ENCODE data around the gene CDV3. TPM values are rescaled to one million over a fixed set of nuclear protein-coding genes. Genes with fewer than 3 reads are reported as not detected.

The CDV3 gene
- total RNA-seq, 1 experiment from 2014 or later: 173 TPM

- Histone ChIP-seq H4K8ac (replicated peaks; ENCODE audit: insufficient read length, low read depth, low read length) (no peak overlapping the region), H3K9ac (ENCODE audit: extremely low read depth, insufficient read length, low read length) (peak overlapping the region; percentile 33), H3K4me1 (ENCODE audit: insufficient read depth, low read length) (no peaks in the 10 kb centered on the region), H3K9me3 (ENCODE audit: control insufficient read depth, low read depth, low read length) (no peaks in the 10 kb centered on the region), H2AFZ (ENCODE audit: low read length) (no peak overlapping the region), H3T11ph (ENCODE audit: low read length) (no peak overlapping the region), H2AK5ac (ENCODE audit: insufficient read length, low read length) (no peak overlapping the region), H4K20me1 (ENCODE audit: control insufficient read depth, insufficient read depth, insufficient read length) (peaks cover 4% of the 10 kb centered on the region), H2BK5ac (ENCODE audit: insufficient read length, low read length) (no peak overlapping the region), H4K91ac (ENCODE audit: insufficient read length, low read depth, low read length) (no peak overlapping the region), H3K56ac (ENCODE audit: insufficient read length, low read depth, low read length) (no peak overlapping the region), H3K79me2 (ENCODE audit: insufficient read depth, low read length) (peaks cover 21% of the 10 kb centered on the region), H4K5ac (ENCODE audit: insufficient read length, low read depth, low read length) (no peak overlapping the region), H2BK120ac (ENCODE audit: low read depth, low read length, poor library complexity, severe bottlenecking) (no peak overlapping the region), H3K27ac (ENCODE audit: insufficient read length, low read depth, low read length) (peak overlapping the region; percentile 77), H3K23me2 (ENCODE audit: insufficient read length, low read depth, low read length, poor library complexity, severe bottlenecking) (no peaks in the 10 kb centered on the region), H3K27me3 (ENCODE audit: insufficient read depth, low read length) (no peaks in the 10 kb centered on the region), H3K18ac (ENCODE audit: insufficient read length, low read depth, low read length) (no peak overlapping the region), H2BK20ac (ENCODE audit: low read depth, low read length, poor library complexity, severe bottlenecking) (no peak overlapping the region), H3K79me1 (ENCODE audit: insufficient read depth, low read depth, low read length, poor library complexity, severe bottlenecking) (no peaks in the 10 kb centered on the region), H3K23ac (ENCODE audit: insufficient read length, low read depth, low read length) (no peak overlapping the region), H3K4me2 (ENCODE audit: insufficient read depth, insufficient read length, low read length) (peak overlapping the region; percentile 34), H3K4ac (ENCODE audit: low read depth, low read length) (no peak overlapping the region), H2BK15ac (ENCODE audit: low read depth, low read length) (no peak overlapping the region), H2BK12ac (ENCODE audit: insufficient read length, low read depth, low read length) (no peak overlapping the region), H3K14ac (ENCODE audit: insufficient read depth, low read length) (no peak overlapping the region)
- Mint-ChIP-seq H3K27ac (peak overlapping the region; percentile 46 to 97 (median 92)), H3K27me3 (ENCODE audit: low read depth) (no peaks in the 10 kb centered on the region), H3K4me3 (peak overlapping the region; percentile 70 to 80), H3K4me1 (peaks cover 33 to 34% of the 10 kb centered on the region in 2 experiments), H3K36me3 (ENCODE audit: insufficient read depth in 1 of 3, low read depth in 3 of 3) (peaks cover 26 to 36% (median 34%) of the 10 kb centered on the region in 3 experiments; a peak in 6 of 7 replicates), H3K9me3 (no peaks in the 10 kb centered on the region)
- WGBS (ENCODE audit: extremely low coverage, insufficient read length, low lambda C conversion rate): no CpG with 5 or more reads among the region's 33 CpGs
- peak; percentile 30; the same call in 1 of the 3 replicates for TF ChIP-seq CTCF (conservative IDR thresholded peaks at IDR 0.05)
- peak; percentile 100 for DNase-seq
Observed at GRCh38 chr3:133573054-133573628, 345 bp upstream of the CDV3 start.

Measured in H9 (cell line).